K562 (cell line): ENCODE data around the gene LTO1. TPM values are rescaled to one million over a fixed set of nuclear protein-coding genes. Genes with fewer than 3 reads are reported as not detected.

ENCODE experiments used
- ATAC-seq: fragments of 200-7000 bp; cut with Tn5 transposase; 3 replicates; pipeline ENCODE4 v1.9.1; 2020; ENCODE audit warnings: moderate library complexity
- BruUV-seq: library from RNA; stranded (reverse); fragments of 400-500 nt; replicated peaks from 2 replicates; lab custom pipeline; 2021; lab: Mats Ljungman, UMichigan
- CTCF ChIA-PET: fragments of 300-600 bp; formaldehyde crosslinking; extraction: SDS; loops from one replicate; lab custom pipeline; 2021; ENCODE audit warnings: low intra/inter-chr PET ratio; lab: Yijun Ruan, JAX
- POLR2A ChIA-PET: fragments of 300-600, 350-650 bp; sonication (Branson Sonifier 250); formaldehyde crosslinking; extraction: SDS; loops from one replicate; lab custom pipeline; 2021; ENCODE audit warnings: antibody characterized with exemption, inconsistent platforms; lab: Yijun Ruan, JAX
- DNase-seq, 4 experiments: peaks; one replicate each; pipeline versions ENCODE4 v3.0.0 to v3.0.0-alpha.2; 2011 to 2018; ENCODE audit warnings: low spot score in 3 of 4, mixed read lengths in 3 of 4; ENCODE audit errors: extremely low read depth in 1 of 4
- FAIRE-seq: peaks from 2 replicates; lab custom pipeline; 2011; peaks lifted over from hg19 to GRCh38; lab: Jason Lieb, UNC
- H2AFZ ChIP-seq: 2 replicates; pipeline ENCODE4 v1.6.0; 2011; ENCODE audit warnings: low read depth, low read length, control low read depth, inconsistent platforms
- H3K27ac ChIP-seq: fragments of 200-600 bp; 3 replicates; pipeline ENCODE4 v1.8.0; 2011; ENCODE audit warnings: low read depth, mild to moderate bottlenecking, control low read depth, inconsistent platforms, low read length, moderate library complexity, mixed read lengths; ENCODE audit errors: extremely low read depth
- H3K27me3 ChIP-seq, 2 experiments: fragments of 300-600 bp in 1 of 2; 2 replicates in 1 of 2; 3 replicates in 1 of 2; pipeline versions ENCODE4 v1.6.0 to v1.8.0; 2011; ENCODE audit warnings: inconsistent platforms in 2 of 2, low read length in 2 of 2, mild to moderate bottlenecking in 1 of 2, mixed read lengths in 1 of 2, moderate library complexity in 1 of 2; ENCODE audit not compliant: control insufficient read depth in 2 of 2, insufficient read depth in 2 of 2
- H3K36me3 ChIP-seq: fragments of 300-600 bp; 3 replicates; pipeline ENCODE4 v1.8.0; 2011; ENCODE audit warnings: mild to moderate bottlenecking, low read length, inconsistent platforms; ENCODE audit not compliant: control insufficient read depth, insufficient read depth
- H3K4me1 ChIP-seq, 2 experiments: fragments of 200-600 bp in 1 of 2; replicated peaks in 1 of 2; 2 replicates in 1 of 2; 3 replicates in 1 of 2; pipeline versions ENCODE4 v1.5.1 to v1.8.0; 2011; ENCODE audit warnings: inconsistent platforms in 2 of 2, low read length in 2 of 2, mild to moderate bottlenecking in 1 of 2, mixed read lengths in 1 of 2, moderate library complexity in 1 of 2; ENCODE audit not compliant: control insufficient read depth in 2 of 2, insufficient read depth in 2 of 2
- H3K4me2 ChIP-seq: 2 replicates; pipeline ENCODE4 v1.6.1; 2011; ENCODE audit warnings: low read length, control low read depth, inconsistent platforms, mixed read lengths; ENCODE audit not compliant: insufficient read depth
- H3K4me3 ChIP-seq: fragments of 200-600 bp; sonication (generic), shearing (Covaris generic); 2 replicates; pipeline ENCODE4 v1.5.1; 2016; ENCODE audit warnings: control low read depth, inconsistent platforms
- H3K79me2 ChIP-seq: fragments of 200-600 bp; 3 replicates; pipeline ENCODE4 v1.8.0; 2011; ENCODE audit warnings: low read length, inconsistent platforms; ENCODE audit not compliant: control insufficient read depth, insufficient read depth
- H3K9ac ChIP-seq, 2 experiments: 2 replicates each; pipeline versions ENCODE4 v1.6.0 to v1.6.1; 2011; ENCODE audit warnings: low read depth in 2 of 2, low read length in 2 of 2, control low read depth in 1 of 2, inconsistent platforms in 1 of 2, mild to moderate bottlenecking in 1 of 2, mixed read lengths in 1 of 2; ENCODE audit not compliant: insufficient read depth in 1 of 2
- H3K9me1 ChIP-seq: one replicate; pipeline ENCODE4 v1.6.0; 2011; ENCODE audit warnings: inconsistent platforms, mild to moderate bottlenecking, low read length, moderate library complexity; ENCODE audit not compliant: control insufficient read depth, insufficient read depth
- H3K9me3 ChIP-seq: replicated peaks from 2 replicates; pipeline ENCODE4 v1.5.1; 2011; ENCODE audit warnings: low read depth, low read length, inconsistent platforms; ENCODE audit not compliant: control insufficient read depth, insufficient read depth
- H4K20me1 ChIP-seq: replicated peaks from 2 replicates; pipeline ENCODE4 v1.6.1; 2011; ENCODE audit warnings: low read length, inconsistent platforms, mixed read lengths; ENCODE audit not compliant: control insufficient read depth, insufficient read depth
- BHLHE40 ChIP-seq: IDR thresholded peaks from 2 replicates; pipeline ENCODE4 v1.6.1; 2011; ENCODE audit warnings: low read length, improper control_type of control experiment
- CHD4 ChIP-seq: fragments of 200-600 bp; sonication (generic); IDR thresholded peaks from 3 replicates; pipeline ENCODE4 v1.6.1; 2012; ENCODE audit warnings: low read depth, mild to moderate bottlenecking, mixed read lengths, low read length, inconsistent platforms; ENCODE audit not compliant: insufficient read depth, insufficient replicate concordance, poor library complexity, severe bottlenecking
- GABPA ChIP-seq: fragments of 200-800 bp; sonication (Bioruptor generic); conservative IDR thresholded peaks from 2 replicates; pipeline ENCODE4 v1.6.1; 2016; ENCODE audit warnings: low read depth, missing genetic modification characterization, missing compliant biosample characterization
- GTF2E2 ChIP-seq: fragments of 200-800 bp; sonication (Bioruptor generic); IDR thresholded peaks from 2 replicates; pipeline ENCODE4 v1.6.1; 2016; ENCODE audit warnings: missing genetic modification characterization, missing compliant biosample characterization
- SPI1 ChIP-seq: IDR thresholded peaks from 2 replicates; pipeline ENCODE4 v1.6.1; 2011; ENCODE audit warnings: low read depth, low read length, control low read depth, borderline replicate concordance
- ZFP36 ChIP-seq: fragments of 150-350 bp; IDR thresholded peaks from 2 replicates; pipeline ENCODE4 v1.6.1; 2018; ENCODE audit warnings: low read length, low read depth; ENCODE audit not compliant: partially characterized antibody
- ZFX ChIP-seq: sonication (generic); formaldehyde crosslinking; IDR thresholded peaks from 2 replicates; pipeline ENCODE4 v1.8.0; 2022; ENCODE audit warnings: mild to moderate bottlenecking, missing genetic modification reagents, moderate library complexity
- ZKSCAN8 ChIP-seq: fragments of 200-800 bp; sonication (Bioruptor generic); IDR thresholded peaks from 2 replicates; pipeline ENCODE4 v1.6.1; 2016; ENCODE audit warnings: missing genetic modification characterization, missing compliant biosample characterization
- ZNF583 ChIP-seq: fragments of 250-450 bp; sonication (Bioruptor Pico); IDR thresholded peaks from 2 replicates; pipeline ENCODE4 v1.4.0; 2020
- WGBS: fragments of 100-300 bp; shearing (Covaris generic); methylation state at CpG from one replicate; pipeline ENCODE4 v1.1.6; 2016; ENCODE audit warnings: low coverage, mixed read lengths; ENCODE audit not compliant: insufficient coverage; ENCODE audit errors: missing lambda C conversion rate; 5-methylcytosine and 5-hydroxymethylcytosine counted together
- in situ Hi-C: fragments of 300-500 bp; cut with MboI; formaldehyde crosslinking; loops from 4 replicates; pipeline ENCODE4 v1.15.0; 2018; ENCODE audit warnings: inconsistent platforms, mixed read lengths
- intact Hi-C: fragments of 100-400 bp; cut with micrococcal nuclease; formaldehyde crosslinking; loops from 2 replicates; pipeline ENCODE4 v1.14.2; 2022
- polyA plus RNA-seq, 8 experiments: library from polyadenylated mRNA; depleted of rRNA in 4 of 8; stranded (reverse) in 5 of 8; unstranded in 3 of 8; fragments of >200 nt; fragmentation: Nextera tagmentation in 2 of 8; fragmentation: Illumina TruSeq in 1 of 8; extraction: Ambion mirVana in 2 of 8; extraction: Trizol in 1 of 8; gene quantifications; 2 replicates each; pipeline versions ENCODE4 v1.2.1 to v1.2.3, GENCODE V29; 2011 to 2014; ENCODE audit warnings: inconsistent platforms in 1 of 8, missing spikeins in 1 of 8
- total RNA-seq, 7 experiments: library from RNA; depleted of rRNA in 6 of 7; stranded (reverse); fragments of >200 nt in 6 of 7; fragmentation: Illumina TruSeq in 2 of 7; extraction: Trizol in 2 of 7; gene quantifications; 2 replicates each; pipeline versions ENCODE4 v1.2.1 to v1.2.3, GENCODE V29; 2011 to 2021; ENCODE audit warnings: low replicate concordance in 1 of 7
- TF ChIP-seq, protein P1 (sequence below): fragments of 450-650 bp; IDR thresholded peaks from 2 replicates; pipeline ENCODE4 v1.6.1; 2016
- TF ChIP-seq, protein P2 (sequence below), 2 experiments: IDR thresholded peaks; 2 replicates each; pipeline ENCODE4 v1.6.1; 2012; ENCODE audit warnings: improper control_type of control experiment in 2 of 2, low read depth in 2 of 2, low read length in 2 of 2, borderline replicate concordance in 1 of 2
- TF ChIP-seq, protein P3 (sequence below): fragments of 450-650 bp; formaldehyde crosslinking; IDR thresholded peaks from 2 replicates; pipeline ENCODE4 v1.4.0; 2022; ENCODE audit warnings: mild to moderate bottlenecking, moderate library complexity

The LTO1 gene
- total and polyA plus RNA-seq, 9 of the 15 experiments (the other 6 are each of a cell fraction or from before 2014, with no cell fraction given) = 2.6 to 43.4 (median 19.1) TPM

DNA sequence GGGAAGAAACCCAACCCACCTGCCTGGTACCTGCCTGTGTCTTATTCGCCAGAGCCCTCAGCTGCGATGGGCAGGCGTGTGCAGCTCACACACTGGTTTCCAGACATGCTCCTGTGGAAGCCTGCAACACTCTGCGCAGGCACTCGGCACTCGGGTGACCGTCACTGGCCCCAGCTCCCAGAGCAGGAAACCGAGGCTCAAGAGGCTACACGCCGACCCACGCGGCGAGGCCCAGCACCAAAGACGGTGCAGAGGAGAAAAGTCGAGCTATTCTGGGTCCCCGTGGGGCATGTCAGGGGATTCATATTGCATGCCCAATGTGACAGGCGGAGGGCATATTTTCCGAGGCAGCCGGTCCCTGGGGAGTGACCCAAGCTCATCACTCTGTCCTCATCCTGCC, 40.3 kb upstream of the LTO1 start (continued):
- TF ChIP-seq CHD4 = no peak

DNA sequence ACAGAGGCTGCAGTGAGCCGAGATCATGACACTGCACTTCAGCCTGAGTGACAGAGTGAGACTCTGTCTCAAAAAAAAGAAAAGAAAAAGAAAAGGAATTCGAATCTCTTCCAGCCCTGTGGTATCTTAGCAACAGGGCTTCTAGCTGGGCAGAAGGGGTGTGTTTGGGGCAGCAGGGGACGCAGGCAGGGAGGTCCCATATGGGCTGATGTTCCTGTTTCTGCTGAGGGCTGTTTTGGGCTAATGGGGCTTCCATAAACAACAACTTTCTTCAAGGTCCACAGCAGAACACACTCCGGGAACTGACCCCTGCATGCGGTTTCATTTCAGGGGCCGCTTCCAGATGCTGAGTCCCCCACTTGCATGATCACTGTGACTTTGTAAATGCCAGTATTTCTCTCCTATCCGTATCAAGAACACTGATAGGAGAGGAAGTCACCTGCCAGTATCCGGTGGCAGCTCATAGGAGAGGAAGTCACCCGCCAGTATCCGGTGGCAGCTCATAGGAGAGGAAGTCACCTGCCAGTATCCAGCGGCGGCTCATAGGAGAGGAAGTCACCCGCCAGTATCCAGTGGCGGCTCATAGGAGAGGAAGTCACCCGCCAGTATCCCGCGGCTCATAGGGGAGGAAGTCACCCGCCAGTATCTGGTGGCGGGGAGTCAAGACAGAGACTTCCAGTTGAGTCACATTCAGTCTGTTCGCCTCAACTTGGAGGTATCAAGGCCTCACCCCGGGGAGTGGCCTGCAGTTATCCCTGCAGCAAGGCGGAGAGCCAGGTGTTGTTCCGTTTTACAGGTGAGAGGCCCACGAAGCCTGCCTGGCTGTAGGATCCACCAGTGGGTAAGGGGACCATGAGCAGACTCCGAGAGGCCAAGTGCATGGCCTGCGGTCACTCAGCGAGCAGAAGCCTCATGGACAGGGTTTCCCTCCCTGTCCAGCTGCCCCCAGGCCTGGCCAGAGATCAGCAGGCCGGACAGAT, 37.0 kb upstream of the LTO1 start:
- ChIA-PET POLR2A (interaction anchor here (0.7 kb wide), 3 partner anchors 286 to 522 kb away, joined by 3 to 5 read pairs (median 3); no protein-coding TSS in a partner anchor), CTCF (no interaction called here)
- FAIRE-seq = no peak
- no peak overlapping the region for H3K27ac ChIP-seq
- H3K4me3 ChIP-seq = no peak overlapping the region
- H3K27me3 ChIP-seq = peaks cover 11 to 71% of the 10 kb centered on the region in 2 experiments
- BruUV-seq = no TSS peak
- no peak overlapping the region for H3K4me2 ChIP-seq
- no peaks in the 10 kb centered on the region for H3K9me1 ChIP-seq
- no peak overlapping the region for H3K9ac ChIP-seq
- H3K36me3 ChIP-seq = no peaks in the 10 kb centered on the region
- no peaks in the 10 kb centered on the region for H3K79me2 ChIP-seq
- H3K9me3 ChIP-seq = no peaks in the 10 kb centered on the region
- WGBS = 10% methylated on average over 28 of the region's 28 CpGs
- H2AFZ ChIP-seq = no peak overlapping the region
- peak; percentile 31; the same call in 2 of the 3 replicates for ATAC-seq
- peaks cover 0 to 4% of the 10 kb centered on the region in 2 experiments; a peak in 2 of 5 replicates for H3K4me1 ChIP-seq
- in situ Hi-C loops (loop anchor here (10.0 kb wide), 1 partner anchor 473 kb away; no protein-coding TSS in a partner anchor), intact Hi-C loops (no loop called here)
- DNase-seq = no peak
- H4K20me1 ChIP-seq = 0 out of 2 replicates have a peak, but pooled peaks cover under 1% of the 10 kb centered on the region
- TF ChIP-seq ZFP36 = no peak
- TF ChIP-seq GABPA = peak; percentile 55
- TF ChIP-seq, protein P1, sequence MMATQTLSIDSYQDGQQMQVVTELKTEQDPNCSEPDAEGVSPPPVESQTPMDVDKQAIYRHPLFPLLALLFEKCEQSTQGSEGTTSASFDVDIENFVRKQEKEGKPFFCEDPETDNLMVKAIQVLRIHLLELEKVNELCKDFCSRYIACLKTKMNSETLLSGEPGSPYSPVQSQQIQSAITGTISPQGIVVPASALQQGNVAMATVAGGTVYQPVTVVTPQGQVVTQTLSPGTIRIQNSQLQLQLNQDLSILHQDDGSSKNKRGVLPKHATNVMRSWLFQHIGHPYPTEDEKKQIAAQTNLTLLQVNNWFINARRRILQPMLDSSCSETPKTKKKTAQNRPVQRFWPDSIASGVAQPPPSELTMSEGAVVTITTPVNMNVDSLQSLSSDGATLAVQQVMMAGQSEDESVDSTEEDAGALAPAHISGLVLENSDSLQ = peak; percentile 41; the same call in 1 of the 2 replicates
- TF ChIP-seq, protein P2, sequence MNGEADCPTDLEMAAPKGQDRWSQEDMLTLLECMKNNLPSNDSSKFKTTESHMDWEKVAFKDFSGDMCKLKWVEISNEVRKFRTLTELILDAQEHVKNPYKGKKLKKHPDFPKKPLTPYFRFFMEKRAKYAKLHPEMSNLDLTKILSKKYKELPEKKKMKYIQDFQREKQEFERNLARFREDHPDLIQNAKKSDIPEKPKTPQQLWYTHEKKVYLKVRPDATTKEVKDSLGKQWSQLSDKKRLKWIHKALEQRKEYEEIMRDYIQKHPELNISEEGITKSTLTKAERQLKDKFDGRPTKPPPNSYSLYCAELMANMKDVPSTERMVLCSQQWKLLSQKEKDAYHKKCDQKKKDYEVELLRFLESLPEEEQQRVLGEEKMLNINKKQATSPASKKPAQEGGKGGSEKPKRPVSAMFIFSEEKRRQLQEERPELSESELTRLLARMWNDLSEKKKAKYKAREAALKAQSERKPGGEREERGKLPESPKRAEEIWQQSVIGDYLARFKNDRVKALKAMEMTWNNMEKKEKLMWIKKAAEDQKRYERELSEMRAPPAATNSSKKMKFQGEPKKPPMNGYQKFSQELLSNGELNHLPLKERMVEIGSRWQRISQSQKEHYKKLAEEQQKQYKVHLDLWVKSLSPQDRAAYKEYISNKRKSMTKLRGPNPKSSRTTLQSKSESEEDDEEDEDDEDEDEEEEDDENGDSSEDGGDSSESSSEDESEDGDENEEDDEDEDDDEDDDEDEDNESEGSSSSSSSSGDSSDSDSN (IDR thresholded peaks at IDR 0.05; ENCODE audit: borderline replicate concordance in 1 of 2, low read depth in 2 of 2, low read length in 2 of 2) = 0 out of 4 replicates have a peak, but pooled peaks of 1 of the 2 experiments have one; percentile 39
- TF ChIP-seq BHLHE40 = peak; percentile 66
- TF ChIP-seq SPI1 = peak; percentile 82; the same call in 1 of the 2 replicates
- TF ChIP-seq, protein P3, sequence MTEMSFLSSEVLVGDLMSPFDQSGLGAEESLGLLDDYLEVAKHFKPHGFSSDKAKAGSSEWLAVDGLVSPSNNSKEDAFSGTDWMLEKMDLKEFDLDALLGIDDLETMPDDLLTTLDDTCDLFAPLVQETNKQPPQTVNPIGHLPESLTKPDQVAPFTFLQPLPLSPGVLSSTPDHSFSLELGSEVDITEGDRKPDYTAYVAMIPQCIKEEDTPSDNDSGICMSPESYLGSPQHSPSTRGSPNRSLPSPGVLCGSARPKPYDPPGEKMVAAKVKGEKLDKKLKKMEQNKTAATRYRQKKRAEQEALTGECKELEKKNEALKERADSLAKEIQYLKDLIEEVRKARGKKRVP = no peak
- no peak for TF ChIP-seq ZFX (CRISPR knock-in tag)
- no peak for TF ChIP-seq ZNF583 (CRISPR knock-in tag)
- TF ChIP-seq ZKSCAN8 (CRISPR knock-in tag) = peak; percentile 99
- TF ChIP-seq GTF2E2 (tag) = no peak
